ENCODE measurements around the gene C20orf96.

- TF ChIP-seq CTCF (IDR thresholded peaks at IDR 0.05), result peak; percentile 83 to 88 (median 84)
- TF ChIP-seq POLR2A (IDR thresholded peaks at IDR 0.05), result no peak
Observed at GRCh38 chr20:266596-267562, 23.7 kb downstream of the C20orf96 start.

All from ovary (tissue), 3 donors.